NCI-H2196 (cell line): ENCODE results near the gene UBP1.

ENCODE experiments used
- DNase-seq: peaks from one replicate; lab custom pipeline; 2025; ENCODE audit not compliant: unreplicated experiment; lab: John Stamatoyannopoulos, UW

UBP1 gene

GRCh38 chr3:33392144-33392543 is 48.1 kb downstream of the UBP1 start:
- DNase-seq = no peak

GRCh38 chr3:33391255-33391995 is 48.8 kb downstream of the UBP1 start:
- DNase-seq = no peak

- no peak for DNase-seq
Measured at GRCh38 chr3:33389908-33390307, 50.3 kb downstream of the UBP1 start.

- DNase-seq = no peak
Measured at GRCh38 chr3:33388374-33389100, 51.7 kb downstream of the UBP1 start.

- no peak for DNase-seq
Measured at GRCh38 chr3:33386631-33387030, 53.6 kb downstream of the UBP1 start.

- DNase-seq = no peak
Measured at GRCh38 chr3:33385423-33385822, 54.8 kb downstream of the UBP1 start.

- DNase-seq = no peak
Measured at GRCh38 chr3:33383951-33384350, 56.3 kb downstream of the UBP1 start.

- DNase-seq = no peak
Measured at GRCh38 chr3:33380653-33381052, 59.6 kb downstream of the UBP1 start.

GRCh38 chr3:33377931-33378330 is 62.3 kb downstream of the UBP1 start:
- no peak for DNase-seq

GRCh38 chr3:33377489-33377888 is 62.7 kb downstream of the UBP1 start:
- no peak for DNase-seq

- DNase-seq = no peak
Measured at GRCh38 chr3:33373082-33373437, 67.1 kb downstream of the UBP1 start.

GRCh38 chr3:33372218-33373081 is 67.8 kb downstream of the UBP1 start:
- DNase-seq = peak; percentile 32

- no peak for DNase-seq
Measured at GRCh38 chr3:33364531-33365128, 75.6 kb downstream of the UBP1 start.

- DNase-seq = no peak
Measured at GRCh38 chr3:33364060-33364459, 76.1 kb downstream of the UBP1 start.

GRCh38 chr3:33363113-33363800 is 76.9 kb downstream of the UBP1 start:
- no peak for DNase-seq

- DNase-seq = no peak
Measured at GRCh38 chr3:33360136-33360825, 79.9 kb downstream of the UBP1 start.

GRCh38 chr3:33358172-33358781 is 81.9 kb downstream of the UBP1 start:
- no peak for DNase-seq

GRCh38 chr3:33355611-33356010 is 84.6 kb downstream of the UBP1 start:
- DNase-seq = no peak

GRCh38 chr3:33339758-33340157 is 100.4 kb downstream of the UBP1 start:
- DNase-seq = no peak
